ENCODE measurements around the gene L3MBTL2. TPM values are rescaled to one million over a fixed set of nuclear protein-coding genes. Genes with fewer than 3 reads are reported as not detected.

The L3MBTL2 gene
- total and polyA plus RNA-seq, 10 of the 15 experiments (the other 5 are each of a cell fraction or from before 2014, with no cell fraction given): 13.2 to 37.6 (median 28.2) TPM

DNA sequence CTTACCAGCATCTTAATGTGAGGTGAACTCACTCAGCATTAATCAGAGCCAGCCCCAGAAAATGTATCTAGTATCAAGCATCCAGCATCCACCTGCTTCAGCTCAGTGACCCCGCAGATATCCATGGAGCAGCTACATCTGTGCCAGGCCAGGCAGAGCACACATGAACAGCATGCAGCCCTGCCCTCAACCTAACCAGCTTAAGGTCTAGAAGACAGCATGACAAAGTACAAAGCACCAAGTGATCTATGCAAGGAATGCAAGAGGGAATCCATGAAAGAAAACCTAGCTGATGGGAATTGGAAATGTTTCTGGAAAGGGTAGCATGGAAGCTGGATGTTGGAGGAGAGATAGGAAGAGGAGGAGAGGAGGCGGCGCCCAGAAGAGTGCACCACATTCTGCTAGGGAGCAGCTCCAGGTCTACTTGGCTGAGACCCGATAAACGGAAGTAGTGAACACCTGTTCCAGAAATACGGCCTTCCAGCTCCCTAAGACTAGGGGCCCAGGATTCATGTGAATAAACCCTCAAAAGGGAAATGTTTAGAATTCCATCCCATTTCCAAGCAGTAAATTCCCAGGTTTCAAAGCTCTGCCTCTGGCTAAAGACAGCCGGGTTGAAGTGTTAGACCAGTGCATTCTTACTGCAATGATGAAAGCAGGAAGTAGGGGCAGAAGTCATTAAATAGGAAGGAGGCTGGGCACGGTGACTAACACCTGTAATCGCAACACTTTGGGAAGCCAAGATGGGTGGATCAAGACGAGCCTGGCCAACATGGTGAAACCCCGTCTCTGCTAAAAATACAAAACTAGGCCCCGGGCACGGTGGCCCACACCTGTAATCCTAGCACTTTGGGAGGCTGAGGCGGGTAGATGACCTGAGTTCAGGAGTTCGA lies 23.5 kb upstream of the L3MBTL2 start (continued):
- TF ChIP-seq, protein P1, sequence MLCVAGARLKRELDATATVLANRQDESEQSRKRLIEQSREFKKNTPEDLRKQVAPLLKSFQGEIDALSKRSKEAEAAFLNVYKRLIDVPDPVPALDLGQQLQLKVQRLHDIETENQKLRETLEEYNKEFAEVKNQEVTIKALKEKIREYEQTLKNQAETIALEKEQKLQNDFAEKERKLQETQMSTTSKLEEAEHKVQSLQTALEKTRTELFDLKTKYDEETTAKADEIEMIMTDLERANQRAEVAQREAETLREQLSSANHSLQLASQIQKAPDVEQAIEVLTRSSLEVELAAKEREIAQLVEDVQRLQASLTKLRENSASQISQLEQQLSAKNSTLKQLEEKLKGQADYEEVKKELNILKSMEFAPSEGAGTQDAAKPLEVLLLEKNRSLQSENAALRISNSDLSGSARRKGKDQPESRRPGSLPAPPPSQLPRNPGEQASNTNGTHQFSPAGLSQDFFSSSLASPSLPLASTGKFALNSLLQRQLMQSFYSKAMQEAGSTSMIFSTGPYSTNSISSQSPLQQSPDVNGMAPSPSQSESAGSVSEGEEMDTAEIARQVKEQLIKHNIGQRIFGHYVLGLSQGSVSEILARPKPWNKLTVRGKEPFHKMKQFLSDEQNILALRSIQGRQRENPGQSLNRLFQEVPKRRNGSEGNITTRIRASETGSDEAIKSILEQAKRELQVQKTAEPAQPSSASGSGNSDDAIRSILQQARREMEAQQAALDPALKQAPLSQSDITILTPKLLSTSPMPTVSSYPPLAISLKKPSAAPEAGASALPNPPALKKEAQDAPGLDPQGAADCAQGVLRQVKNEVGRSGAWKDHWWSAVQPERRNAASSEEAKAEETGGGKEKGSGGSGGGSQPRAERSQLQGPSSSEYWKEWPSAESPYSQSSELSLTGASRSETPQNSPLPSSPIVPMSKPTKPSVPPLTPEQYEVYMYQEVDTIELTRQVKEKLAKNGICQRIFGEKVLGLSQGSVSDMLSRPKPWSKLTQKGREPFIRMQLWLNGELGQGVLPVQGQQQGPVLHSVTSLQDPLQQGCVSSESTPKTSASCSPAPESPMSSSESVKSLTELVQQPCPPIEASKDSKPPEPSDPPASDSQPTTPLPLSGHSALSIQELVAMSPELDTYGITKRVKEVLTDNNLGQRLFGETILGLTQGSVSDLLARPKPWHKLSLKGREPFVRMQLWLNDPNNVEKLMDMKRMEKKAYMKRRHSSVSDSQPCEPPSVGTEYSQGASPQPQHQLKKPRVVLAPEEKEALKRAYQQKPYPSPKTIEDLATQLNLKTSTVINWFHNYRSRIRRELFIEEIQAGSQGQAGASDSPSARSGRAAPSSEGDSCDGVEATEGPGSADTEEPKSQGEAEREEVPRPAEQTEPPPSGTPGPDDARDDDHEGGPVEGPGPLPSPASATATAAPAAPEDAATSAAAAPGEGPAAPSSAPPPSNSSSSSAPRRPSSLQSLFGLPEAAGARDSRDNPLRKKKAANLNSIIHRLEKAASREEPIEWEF (IDR thresholded peaks at IDR 0.05; ENCODE audit: insufficient replicate concordance, low read depth, low read length): no peak
- TF ChIP-seq PAX8 (IDR thresholded peaks at IDR 0.05) (no peak), GABPA (IDR thresholded peaks at IDR 0.05; ENCODE audit: low read depth) (no peak), RCOR1 (conservative IDR thresholded peaks at IDR 0.05; ENCODE audit: low read depth, low read length) (no peak), ZBTB4 (CRISPR knock-in tag; IDR thresholded peaks at IDR 0.05) (no peak), CHD2 (IDR thresholded peaks at IDR 0.05; ENCODE audit: borderline replicate concordance, low read depth, low read length) (no peak), RAD21 (IDR thresholded peaks at IDR 0.05; ENCODE audit: insufficient read depth, low read depth, low read length) (no peak), POU2F2 (IDR thresholded peaks at IDR 0.05; ENCODE audit: borderline replicate concordance, low read depth, low read length) (no peak), TBL1XR1 (IDR thresholded peaks at IDR 0.05; ENCODE audit: low read depth, low read length) (no peak)
- TF ChIP-seq, protein P2, sequence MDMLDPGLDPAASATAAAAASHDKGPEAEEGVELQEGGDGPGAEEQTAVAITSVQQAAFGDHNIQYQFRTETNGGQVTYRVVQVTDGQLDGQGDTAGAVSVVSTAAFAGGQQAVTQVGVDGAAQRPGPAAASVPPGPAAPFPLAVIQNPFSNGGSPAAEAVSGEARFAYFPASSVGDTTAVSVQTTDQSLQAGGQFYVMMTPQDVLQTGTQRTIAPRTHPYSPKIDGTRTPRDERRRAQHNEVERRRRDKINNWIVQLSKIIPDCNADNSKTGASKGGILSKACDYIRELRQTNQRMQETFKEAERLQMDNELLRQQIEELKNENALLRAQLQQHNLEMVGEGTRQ (IDR thresholded peaks at IDR 0.05; ENCODE audit: borderline replicate concordance, low read depth, low read length): no peak

Measured in GM12878 (cell line).